Epithelial cell of proximal tubule (primary cell): ENCODE data around the gene SFN. TPM values are rescaled to one million over a fixed set of nuclear protein-coding genes. Genes with fewer than 3 reads are reported as not detected.
A peak's percentile ranks its signal among the peaks of the same experiment; 100 is the strongest.

Experiments used
- DNase-seq: peaks from one replicate; pipeline ENCODE4 v3.0.0-alpha.2; 2011; ENCODE audit warnings: low read depth
- H3K4me3 ChIP-seq: 2 replicates; pipeline ENCODE4 v1.5.1; 2011; ENCODE audit warnings: low read depth, mild to moderate bottlenecking, low read length
- total RNA-seq: library from RNA; depleted of rRNA; stranded (reverse); fragments of >200 nt; gene quantifications from 2 replicates; pipeline ENCODE4 v1.2.3, GENCODE V29; 2015
- TF ChIP-seq, protein P1 (sequence below): conservative IDR thresholded peaks from 2 replicates; pipeline ENCODE4 v1.5.1; 2012; ENCODE audit warnings: low read depth, mild to moderate bottlenecking, low read length

The SFN gene
- total RNA-seq = 213 and 239 TPM in 2 replicates

DNA sequence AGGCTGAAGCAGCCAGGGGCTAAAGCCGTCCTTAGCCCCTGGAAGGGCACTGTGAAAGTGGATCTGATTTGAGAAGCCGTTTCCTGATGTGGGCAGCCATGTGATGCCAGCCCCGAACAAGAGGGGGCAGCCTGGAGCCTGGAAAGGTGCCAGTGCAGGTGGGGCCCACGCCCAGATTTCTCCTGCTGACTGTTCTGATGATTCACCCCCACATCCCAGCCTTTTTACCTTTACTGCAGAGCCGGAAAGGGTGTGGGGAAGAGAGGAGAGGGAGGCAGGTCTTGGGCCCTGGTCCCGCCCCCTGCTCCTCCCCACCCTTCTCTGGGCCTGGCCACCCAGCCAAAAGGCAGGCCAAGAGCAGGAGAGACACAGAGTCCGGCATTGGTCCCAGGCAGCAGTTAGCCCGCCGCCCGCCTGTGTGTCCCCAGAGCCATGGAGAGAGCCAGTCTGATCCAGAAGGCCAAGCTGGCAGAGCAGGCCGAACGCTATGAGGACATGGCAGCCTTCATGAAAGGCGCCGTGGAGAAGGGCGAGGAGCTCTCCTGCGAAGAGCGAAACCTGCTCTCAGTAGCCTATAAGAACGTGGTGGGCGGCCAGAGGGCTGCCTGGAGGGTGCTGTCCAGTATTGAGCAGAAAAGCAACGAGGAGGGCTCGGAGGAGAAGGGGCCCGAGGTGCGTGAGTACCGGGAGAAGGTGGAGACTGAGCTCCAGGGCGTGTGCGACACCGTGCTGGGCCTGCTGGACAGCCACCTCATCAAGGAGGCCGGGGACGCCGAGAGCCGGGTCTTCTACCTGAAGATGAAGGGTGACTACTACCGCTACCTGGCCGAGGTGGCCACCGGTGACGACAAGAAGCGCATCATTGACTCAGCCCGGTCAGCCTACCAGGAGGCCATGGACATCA lies at the start of gene SFN:
Gene SFN, plus strand, starts transcription at position 369 of the 904 bp plus-strand sequence. Its CDS starts 64 bp downstream, at position 433.
- TF ChIP-seq, protein P1, sequence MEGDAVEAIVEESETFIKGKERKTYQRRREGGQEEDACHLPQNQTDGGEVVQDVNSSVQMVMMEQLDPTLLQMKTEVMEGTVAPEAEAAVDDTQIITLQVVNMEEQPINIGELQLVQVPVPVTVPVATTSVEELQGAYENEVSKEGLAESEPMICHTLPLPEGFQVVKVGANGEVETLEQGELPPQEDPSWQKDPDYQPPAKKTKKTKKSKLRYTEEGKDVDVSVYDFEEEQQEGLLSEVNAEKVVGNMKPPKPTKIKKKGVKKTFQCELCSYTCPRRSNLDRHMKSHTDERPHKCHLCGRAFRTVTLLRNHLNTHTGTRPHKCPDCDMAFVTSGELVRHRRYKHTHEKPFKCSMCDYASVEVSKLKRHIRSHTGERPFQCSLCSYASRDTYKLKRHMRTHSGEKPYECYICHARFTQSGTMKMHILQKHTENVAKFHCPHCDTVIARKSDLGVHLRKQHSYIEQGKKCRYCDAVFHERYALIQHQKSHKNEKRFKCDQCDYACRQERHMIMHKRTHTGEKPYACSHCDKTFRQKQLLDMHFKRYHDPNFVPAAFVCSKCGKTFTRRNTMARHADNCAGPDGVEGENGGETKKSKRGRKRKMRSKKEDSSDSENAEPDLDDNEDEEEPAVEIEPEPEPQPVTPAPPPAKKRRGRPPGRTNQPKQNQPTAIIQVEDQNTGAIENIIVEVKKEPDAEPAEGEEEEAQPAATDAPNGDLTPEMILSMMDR = peak; percentile 67
- peak within 1 kb of the TSS; percentile 76 for H3K4me3 ChIP-seq
- DNase-seq = no peak

DNA sequence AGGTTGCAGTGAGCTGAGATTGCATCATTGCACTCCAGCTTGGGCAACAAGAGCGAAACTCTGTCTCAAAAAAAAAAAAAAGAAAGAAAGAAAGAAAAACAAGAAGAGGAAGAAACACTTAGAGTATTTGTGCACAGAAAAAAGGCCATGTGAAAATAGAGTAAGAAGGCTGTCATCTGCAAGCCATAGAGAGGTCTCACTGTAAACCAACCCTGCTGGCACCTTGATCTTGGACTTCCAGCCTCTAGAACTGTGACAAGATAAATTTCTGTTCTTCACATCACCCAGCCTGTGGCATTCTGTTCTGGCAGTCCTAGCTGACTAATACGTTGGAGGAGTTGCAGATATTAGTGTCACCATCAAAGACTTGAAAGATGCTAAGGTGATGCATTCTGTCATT lies 48.6 kb upstream of the SFN start:
- no peak overlapping the region for H3K4me3 ChIP-seq
- no peak for DNase-seq
- TF ChIP-seq, protein P1 = no peak

DNA sequence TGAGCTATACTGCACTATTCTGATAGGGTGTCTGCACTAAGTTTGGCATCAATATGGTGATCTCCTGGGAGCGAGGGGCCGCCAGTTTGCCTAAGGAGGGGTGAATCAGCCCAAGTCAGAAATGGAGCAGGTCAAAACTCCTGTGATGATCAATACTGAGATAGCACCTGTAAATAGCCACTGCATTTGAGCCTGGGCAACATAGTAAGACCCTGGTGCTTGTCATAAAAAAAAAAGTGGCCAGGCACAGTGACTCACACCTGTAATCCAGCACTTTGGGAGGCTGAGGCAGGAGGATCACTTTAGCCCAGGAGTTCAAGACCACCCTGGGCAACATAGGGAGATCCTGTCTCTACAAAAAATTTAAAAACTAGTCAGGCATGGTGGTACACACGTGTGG lies 48.1 kb upstream of the SFN start:
- DNase-seq = no peak
- H3K4me3 ChIP-seq = no peak overlapping the region
- TF ChIP-seq, protein P1 = no peak

DNA sequence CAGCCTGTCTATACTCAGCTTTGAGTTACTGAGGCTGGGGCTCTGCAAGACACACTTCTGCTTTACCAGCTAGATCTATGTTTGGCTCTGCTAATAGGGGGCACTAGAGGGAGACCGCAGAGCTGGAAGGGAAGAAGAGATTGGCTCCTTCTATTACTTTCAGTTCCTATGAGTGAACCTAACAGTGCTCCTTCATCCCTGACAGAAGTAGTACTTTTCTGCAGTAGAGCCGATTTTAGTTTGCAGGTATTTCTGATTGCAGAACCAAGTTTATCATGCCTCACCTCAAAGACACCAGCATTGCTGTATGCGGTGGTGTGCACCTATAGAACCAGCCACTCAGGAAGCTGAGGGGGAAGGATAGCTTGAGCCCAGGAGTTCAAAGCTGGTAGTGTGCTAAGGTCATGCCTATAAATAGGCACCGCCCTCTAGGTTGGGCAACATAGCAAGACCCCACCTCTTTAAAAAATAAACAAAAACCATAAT lies 42.1 kb upstream of the SFN start:
- TF ChIP-seq, protein P1 = peak; percentile 18
- no peak for DNase-seq
- no peak overlapping the region for H3K4me3 ChIP-seq

DNA sequence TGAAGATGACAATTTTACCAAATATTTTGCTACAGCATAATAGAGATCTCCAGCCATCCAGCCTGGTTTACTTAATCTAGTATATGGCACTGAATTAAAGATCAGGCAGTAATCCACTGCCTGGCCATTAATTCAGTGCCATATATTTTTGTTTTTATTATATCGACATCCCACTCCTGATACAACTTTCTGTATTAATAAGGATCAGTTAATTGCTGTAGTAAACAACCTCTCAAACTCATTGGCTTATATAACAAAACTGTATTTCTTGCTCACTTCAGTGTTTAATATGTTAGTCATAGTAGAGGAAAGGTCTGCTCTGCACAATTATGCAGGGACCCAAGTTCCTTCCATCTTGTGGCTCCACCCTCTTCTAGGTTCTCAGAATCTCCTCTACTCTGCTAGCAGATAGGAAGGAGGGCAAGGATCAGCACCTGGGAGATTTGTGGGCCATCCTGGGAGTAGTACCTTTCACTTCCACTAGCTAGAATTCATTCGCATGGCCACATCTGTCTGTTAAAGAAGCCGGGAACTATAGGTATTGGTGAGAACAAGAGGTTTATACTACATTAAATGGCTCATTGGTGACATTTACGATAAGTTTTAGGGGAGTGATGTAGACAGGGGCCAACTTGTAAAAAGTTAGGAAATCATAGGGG lies 40.1 kb upstream of the SFN start:
- DNase-seq = no peak
- H3K4me3 ChIP-seq = no peak overlapping the region
- TF ChIP-seq, protein P1 = no peak

DNA sequence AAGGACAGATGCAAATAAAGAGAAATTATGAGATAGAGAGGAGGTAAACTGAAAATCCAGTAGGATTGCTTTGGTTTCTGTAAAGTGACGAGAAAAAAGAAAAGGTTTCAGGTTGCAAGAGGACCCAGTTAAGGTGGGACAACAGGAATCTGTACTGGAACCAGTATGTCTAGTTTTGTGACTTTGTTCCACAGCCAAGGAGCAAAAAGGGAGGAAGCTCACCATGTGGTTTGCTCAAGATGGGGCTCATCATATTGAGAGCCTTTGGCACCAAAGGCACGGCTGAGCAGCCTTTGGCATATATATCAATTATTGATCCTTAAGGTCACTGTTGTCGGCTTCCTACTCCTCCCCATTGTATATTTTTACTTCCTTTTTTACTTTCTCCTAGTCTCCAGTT lies 38.2 kb upstream of the SFN start:
- DNase-seq = no peak
- TF ChIP-seq, protein P1 = no peak
- no peak overlapping the region for H3K4me3 ChIP-seq
